HG03520 (cell line): ENCODE measurements around the gene PANX3.

ENCODE experiments used
- ATAC-seq: cut with Tn5 transposase; IDR thresholded peaks from one replicate; pipeline ENCODE4 v1.9.1; 2021; ENCODE audit warnings: mild to moderate bottlenecking, moderate library complexity; ENCODE audit not compliant: unreplicated experiment

The PANX3 gene

GRCh38 chr11:124612567-124613246 lies 1.5 kb downstream of the PANX3 start:
- no peak for ATAC-seq

GRCh38 chr11:124618863-124619262 lies 7.6 kb downstream of the PANX3 start:
- ATAC-seq = no peak

- peak; percentile 97 for ATAC-seq
Measured at GRCh38 chr11:124622531-124623451, 11.6 kb downstream of the PANX3 start, which contains the start of gene TBRG1. Gene TBRG1 (plus strand): TSS chr11:124622864. CDS start chr11:124623084, 220 bp downstream.

GRCh38 chr11:124623861-124624525 lies 12.8 kb downstream of the PANX3 start:
- ATAC-seq = no peak

- ATAC-seq = no peak
Measured at GRCh38 chr11:124625504-124626168, 14.4 kb downstream of the PANX3 start.

DNA sequence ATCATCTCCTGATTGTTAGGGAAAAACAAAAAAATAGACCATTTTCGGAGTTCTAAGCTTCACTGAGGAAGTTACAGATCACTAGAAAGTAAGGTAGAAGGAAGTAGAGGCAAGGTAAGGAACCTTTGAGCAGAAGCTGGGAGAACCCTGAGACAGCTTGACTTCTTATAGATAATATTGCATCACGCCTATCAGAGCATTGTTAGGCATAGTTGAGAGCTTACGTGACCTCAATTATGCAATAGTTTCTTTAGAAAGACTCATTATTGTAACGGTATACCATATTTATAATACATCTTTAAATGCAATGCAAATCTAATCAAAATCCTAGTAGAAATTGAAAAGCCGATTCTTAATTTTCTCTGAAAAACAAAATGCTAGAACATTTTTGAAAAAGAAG lies 16.3 kb downstream of the PANX3 start:
- ATAC-seq = no peak

GRCh38 chr11:124629961-124630360 lies 18.7 kb downstream of the PANX3 start:
- no peak for ATAC-seq

GRCh38 chr11:124633355-124633754 lies 22.1 kb downstream of the PANX3 start:
- ATAC-seq = no peak

GRCh38 chr11:124635932-124636331 lies 24.7 kb downstream of the PANX3 start:
- no peak for ATAC-seq

DNA sequence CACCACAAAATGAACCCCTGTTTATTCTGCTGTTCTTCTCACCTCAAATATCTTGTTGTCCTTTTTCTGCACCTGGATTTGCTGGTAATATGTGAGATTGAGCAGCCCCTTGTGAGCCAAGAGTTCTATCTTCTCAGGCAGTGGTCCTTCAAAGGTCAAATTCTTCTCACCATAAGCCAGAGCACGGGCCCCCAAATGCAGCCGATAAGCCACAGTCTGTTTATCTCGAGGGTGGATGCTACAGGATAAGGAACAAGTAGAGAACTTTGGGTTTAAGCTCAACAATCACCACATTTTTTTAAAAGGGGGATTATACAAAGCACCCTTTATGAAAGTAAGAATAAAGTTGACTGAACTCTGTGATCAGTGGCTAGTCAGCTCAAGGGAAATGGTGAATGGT lies 27.3 kb downstream of the PANX3 start:
- no peak for ATAC-seq

DNA sequence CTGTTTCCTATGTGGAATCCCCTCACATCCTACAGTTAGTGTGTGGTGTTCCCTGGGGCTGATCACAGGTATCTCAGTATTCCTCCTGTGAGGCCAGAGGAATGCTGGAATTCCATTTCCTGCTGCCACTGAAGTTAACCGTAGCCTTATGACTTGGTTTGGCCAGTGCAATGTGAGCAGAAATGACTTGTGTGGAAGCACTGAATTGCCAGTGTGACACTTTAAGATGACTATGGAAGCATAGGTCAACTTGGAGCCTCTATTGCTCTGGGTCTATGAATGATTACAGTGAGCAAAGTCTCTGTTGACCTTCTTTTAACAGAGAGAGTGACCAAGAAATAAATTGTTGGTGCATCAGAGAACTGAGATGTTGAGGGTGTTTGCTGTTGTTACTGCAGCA lies 28.0 kb downstream of the PANX3 start:
- no peak for ATAC-seq

DNA sequence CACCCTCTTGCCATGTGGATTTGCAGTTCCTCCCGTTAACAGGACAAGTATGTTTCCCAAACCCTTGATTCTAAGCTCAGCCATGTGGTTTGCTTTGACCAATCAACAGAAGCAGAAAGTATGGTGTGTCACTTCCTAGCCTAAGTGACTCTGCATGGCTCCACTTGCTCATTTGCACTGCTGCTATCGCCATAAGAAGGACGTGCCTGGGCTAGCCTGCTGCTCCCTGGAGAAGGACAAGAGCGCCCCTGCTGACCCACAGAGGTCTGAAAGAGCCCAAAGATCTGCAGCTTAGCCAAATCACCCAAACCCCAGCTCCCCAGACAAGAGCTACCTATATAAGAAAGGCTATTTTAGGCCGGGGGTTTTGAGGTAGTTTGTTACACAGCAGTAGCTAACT lies 29.4 kb downstream of the PANX3 start:
- ATAC-seq = no peak

- ATAC-seq = no peak
Measured at GRCh38 chr11:124642628-124643027, 31.4 kb downstream of the PANX3 start.

DNA sequence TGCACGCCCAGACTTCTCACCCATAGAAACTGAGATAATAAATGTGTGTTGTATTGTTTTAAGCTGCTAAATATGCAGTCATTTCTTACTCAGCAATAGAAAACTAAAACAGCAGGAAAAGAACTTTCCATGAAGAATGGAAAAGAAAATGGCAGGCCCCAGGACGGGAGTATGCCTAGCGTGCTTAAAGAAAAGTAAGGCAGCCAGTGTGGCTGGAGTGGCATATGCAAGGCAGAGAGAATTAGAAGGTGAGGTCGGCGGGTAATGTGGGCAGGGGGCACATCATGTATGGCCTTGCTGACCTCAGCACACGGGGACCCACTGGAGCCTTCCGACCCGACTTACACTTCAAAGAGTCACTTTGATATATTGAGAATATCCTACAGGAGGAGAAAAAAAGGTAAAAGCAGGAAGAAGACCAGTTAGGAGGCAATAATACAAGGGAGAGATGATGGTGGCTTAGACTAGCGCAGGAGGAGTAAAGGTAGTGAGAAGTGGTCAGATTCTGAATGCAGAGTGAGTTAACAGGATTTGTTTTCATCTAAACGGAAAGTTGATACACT lies 31.9 kb downstream of the PANX3 start:
- ATAC-seq = no peak

- peak; percentile 9 for ATAC-seq
Measured at GRCh38 chr11:124643605-124644425, 32.6 kb downstream of the PANX3 start.

GRCh38 chr11:124644426-124645280 lies 33.4 kb downstream of the PANX3 start:
- peak; percentile 69 for ATAC-seq

GRCh38 chr11:124646148-124646547 lies 34.9 kb downstream of the PANX3 start:
- no peak for ATAC-seq

- no peak for ATAC-seq
Measured at GRCh38 chr11:124648610-124649009, 37.4 kb downstream of the PANX3 start.
